Kidney epithelial cell (primary cell): ENCODE results near the gene HIBCH. TPM values are rescaled to one million over a fixed set of nuclear protein-coding genes. Genes with fewer than 3 reads are reported as not detected.

Experiments
- DNase-seq: peaks from one replicate; pipeline ENCODE4 v3.0.0-alpha.2; 2010; ENCODE audit warnings: low read depth
- H3K27me3 ChIP-seq: 2 replicates; pipeline ENCODE4 v1.6.0; 2011; ENCODE audit warnings: low read length; ENCODE audit not compliant: control insufficient read depth, insufficient read depth
- H3K36me3 ChIP-seq: 2 replicates; pipeline ENCODE4 v1.5.1; 2011; ENCODE audit warnings: low read length; ENCODE audit not compliant: control insufficient read depth, insufficient read depth
- H3K4me3 ChIP-seq: 2 replicates; pipeline ENCODE4 v1.5.1; 2011; ENCODE audit warnings: low read depth, mild to moderate bottlenecking, control low read depth, low read length
- CTCF ChIP-seq: IDR thresholded peaks from 2 replicates; pipeline ENCODE4 v1.5.1; 2011; ENCODE audit warnings: mild to moderate bottlenecking, moderate library complexity, low read length, control low read depth, inconsistent platforms; ENCODE audit not compliant: insufficient read depth, poor library complexity, severe bottlenecking
- total RNA-seq: library from RNA; depleted of rRNA; stranded (reverse); fragments of >200 nt; gene quantifications from 2 replicates; pipeline ENCODE4 v1.2.3, GENCODE V29; 2015

HIBCH gene
- total RNA-seq, 1 donor from 2014 or later = 7.8 TPM

GRCh38 chr2:190343536-190344275 is 24.1 kb upstream of the HIBCH start, which contains the start of gene INPP1:
TSS of gene INPP1 (plus strand) at chr2:190343589. CDS start at chr2:190360103, 16,514 bp downstream.
- Histone ChIP-seq H3K27me3 (no peaks in the 10 kb centered on the region), H3K4me3 (peak within 1 kb of the TSS; percentile 59), H3K36me3 (no peaks in the 10 kb centered on the region)
- DNase-seq = no peak
- no peak for TF ChIP-seq CTCF

GRCh38 chr2:190343089-190343535 is 23.5 kb upstream of the HIBCH start:
- Histone ChIP-seq H3K36me3 (no peaks in the 10 kb centered on the region), H3K27me3 (no peaks in the 10 kb centered on the region), H3K4me3 (peak overlapping the region; percentile 59)
- no peak for DNase-seq
- TF ChIP-seq CTCF = no peak

GRCh38 chr2:190342611-190343010 is 23.0 kb upstream of the HIBCH start:
- no peak for TF ChIP-seq CTCF
- Histone ChIP-seq H3K27me3 (no peaks in the 10 kb centered on the region), H3K36me3 (no peaks in the 10 kb centered on the region), H3K4me3 (no peak overlapping the region)
- no peak for DNase-seq

GRCh38 chr2:190340369-190340768 is 20.7 kb upstream of the HIBCH start:
- no peak overlapping the region for H3K4me3 ChIP-seq
- no peak for DNase-seq
- no peak for TF ChIP-seq CTCF
- H3K27me3 ChIP-seq = no peaks in the 10 kb centered on the region
- no peaks in the 10 kb centered on the region for H3K36me3 ChIP-seq

GRCh38 chr2:190339394-190339793 is 19.8 kb upstream of the HIBCH start:
- no peak for TF ChIP-seq CTCF
- Histone ChIP-seq H3K36me3 (no peaks in the 10 kb centered on the region), H3K27me3 (no peaks in the 10 kb centered on the region), H3K4me3 (no peak overlapping the region)
- DNase-seq = no peak

GRCh38 chr2:190338453-190338852 is 18.8 kb upstream of the HIBCH start:
- no peak for TF ChIP-seq CTCF
- Histone ChIP-seq H3K4me3 (no peak overlapping the region), H3K36me3 (no peaks in the 10 kb centered on the region), H3K27me3 (no peaks in the 10 kb centered on the region)
- DNase-seq = no peak
